Epithelial cell of proximal tubule (primary cell): ENCODE data around the gene STOX2. TPM values are rescaled to one million over a fixed set of nuclear protein-coding genes. Genes with fewer than 3 reads are reported as not detected.

Experiments used
- DNase-seq: peaks from one replicate; pipeline ENCODE4 v3.0.0-alpha.2; 2011; ENCODE audit warnings: low read depth
- H3K4me3 ChIP-seq: 2 replicates; pipeline ENCODE4 v1.5.1; 2011; ENCODE audit warnings: low read depth, mild to moderate bottlenecking, low read length
- CTCF ChIP-seq: conservative IDR thresholded peaks from 2 replicates; pipeline ENCODE4 v1.5.1; 2012; ENCODE audit warnings: low read depth, mild to moderate bottlenecking, low read length
- total RNA-seq: library from RNA; depleted of rRNA; stranded (reverse); fragments of >200 nt; gene quantifications from 2 replicates; pipeline ENCODE4 v1.2.3, GENCODE V29; 2015

The STOX2 gene
- total RNA-seq, 1 donor from 2014 or later: 4.3 TPM

GRCh38 chr4:183977707-183978106, 72.6 kb downstream of the STOX2 start:
- TF ChIP-seq CTCF: no peak
- DNase-seq: no peak
- no peak overlapping the region for H3K4me3 ChIP-seq

- H3K4me3 ChIP-seq: no peak overlapping the region
- no peak for DNase-seq
- TF ChIP-seq CTCF: no peak
Measured at GRCh38 chr4:183984566-183984965, 79.5 kb downstream of the STOX2 start.

GRCh38 chr4:183985786-183986185, 80.7 kb downstream of the STOX2 start:
- DNase-seq: no peak
- no peak for TF ChIP-seq CTCF
- no peak overlapping the region for H3K4me3 ChIP-seq

- TF ChIP-seq CTCF: no peak
- DNase-seq: no peak
- H3K4me3 ChIP-seq: no peak overlapping the region
Measured at GRCh38 chr4:183986291-183986970, 81.3 kb downstream of the STOX2 start.

- peak overlapping the region; percentile 54 for H3K4me3 ChIP-seq
- peak; percentile 44 for DNase-seq
- no peak for TF ChIP-seq CTCF
Measured at GRCh38 chr4:183986971-183987946, 82.2 kb downstream of the STOX2 start.

- TF ChIP-seq CTCF: no peak
- peak overlapping the region; percentile 54 for H3K4me3 ChIP-seq
- DNase-seq: peak; percentile 80
Measured at GRCh38 chr4:183987987-183988392, 82.9 kb downstream of the STOX2 start.

GRCh38 chr4:183988874-183989273, 83.8 kb downstream of the STOX2 start:
- no peak for DNase-seq
- H3K4me3 ChIP-seq: no peak overlapping the region
- TF ChIP-seq CTCF: no peak
